Measurements from ENCODE around the gene ZNF44.

ZNF44 gene

DNA sequence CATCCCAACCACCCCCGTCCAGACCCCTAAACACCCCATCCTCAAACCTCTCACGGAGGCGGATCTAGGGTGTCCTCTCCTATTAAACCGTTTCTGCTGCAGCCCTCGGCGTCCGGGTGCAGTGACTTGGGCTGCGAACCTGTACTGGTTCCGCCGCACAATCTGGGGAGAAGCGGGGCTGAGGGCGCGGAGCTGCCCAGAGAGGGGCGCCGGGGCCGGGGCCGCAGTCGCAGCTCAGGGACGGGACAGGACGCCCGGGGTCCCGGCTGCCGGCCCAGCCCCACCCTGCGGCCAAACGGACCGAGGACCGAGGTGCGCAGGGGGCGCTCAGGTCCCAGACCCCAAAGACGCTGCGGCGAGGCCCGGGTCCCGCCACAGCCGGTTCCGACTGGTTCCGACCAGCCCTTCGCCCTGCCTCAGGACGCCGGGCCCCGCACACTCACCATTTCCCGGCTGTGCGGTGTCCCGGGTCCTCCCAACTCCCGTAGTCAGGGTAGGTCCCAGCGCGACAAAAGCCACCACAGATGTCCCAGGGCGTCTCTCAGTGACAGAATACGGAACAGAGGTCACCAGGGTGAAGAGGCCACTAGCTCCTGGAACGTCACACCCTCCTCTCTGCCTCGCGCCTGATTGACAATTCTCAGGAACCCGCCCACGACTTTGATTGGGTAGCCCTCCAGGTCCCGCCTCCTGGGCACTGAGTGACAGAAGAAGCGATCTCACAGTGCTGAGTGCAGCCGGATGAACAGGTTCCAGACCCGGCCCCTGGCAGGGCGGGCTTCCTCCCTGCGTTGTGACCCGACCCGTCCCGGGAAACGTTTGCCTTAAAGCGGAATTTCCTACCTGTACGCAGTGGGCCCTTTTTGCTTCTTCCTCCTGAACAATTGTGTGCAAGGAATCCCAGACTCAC lies at the start of gene ZNF44:
TSS of gene ZNF44 (minus strand) at position 635 of the 910 bp plus-strand sequence. CDS start at position 446, 189 bp downstream.
- H3K4me3 ChIP-seq (ENCODE audit: low read length) = peak within 1 kb of the TSS; percentile 99
- DNase-seq (ENCODE audit: low read depth) = peak; percentile 78
- TF ChIP-seq, protein P1, sequence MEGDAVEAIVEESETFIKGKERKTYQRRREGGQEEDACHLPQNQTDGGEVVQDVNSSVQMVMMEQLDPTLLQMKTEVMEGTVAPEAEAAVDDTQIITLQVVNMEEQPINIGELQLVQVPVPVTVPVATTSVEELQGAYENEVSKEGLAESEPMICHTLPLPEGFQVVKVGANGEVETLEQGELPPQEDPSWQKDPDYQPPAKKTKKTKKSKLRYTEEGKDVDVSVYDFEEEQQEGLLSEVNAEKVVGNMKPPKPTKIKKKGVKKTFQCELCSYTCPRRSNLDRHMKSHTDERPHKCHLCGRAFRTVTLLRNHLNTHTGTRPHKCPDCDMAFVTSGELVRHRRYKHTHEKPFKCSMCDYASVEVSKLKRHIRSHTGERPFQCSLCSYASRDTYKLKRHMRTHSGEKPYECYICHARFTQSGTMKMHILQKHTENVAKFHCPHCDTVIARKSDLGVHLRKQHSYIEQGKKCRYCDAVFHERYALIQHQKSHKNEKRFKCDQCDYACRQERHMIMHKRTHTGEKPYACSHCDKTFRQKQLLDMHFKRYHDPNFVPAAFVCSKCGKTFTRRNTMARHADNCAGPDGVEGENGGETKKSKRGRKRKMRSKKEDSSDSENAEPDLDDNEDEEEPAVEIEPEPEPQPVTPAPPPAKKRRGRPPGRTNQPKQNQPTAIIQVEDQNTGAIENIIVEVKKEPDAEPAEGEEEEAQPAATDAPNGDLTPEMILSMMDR (conservative IDR thresholded peaks at IDR 0.05; ENCODE audit: low read depth, low read length) = no peak

DNA sequence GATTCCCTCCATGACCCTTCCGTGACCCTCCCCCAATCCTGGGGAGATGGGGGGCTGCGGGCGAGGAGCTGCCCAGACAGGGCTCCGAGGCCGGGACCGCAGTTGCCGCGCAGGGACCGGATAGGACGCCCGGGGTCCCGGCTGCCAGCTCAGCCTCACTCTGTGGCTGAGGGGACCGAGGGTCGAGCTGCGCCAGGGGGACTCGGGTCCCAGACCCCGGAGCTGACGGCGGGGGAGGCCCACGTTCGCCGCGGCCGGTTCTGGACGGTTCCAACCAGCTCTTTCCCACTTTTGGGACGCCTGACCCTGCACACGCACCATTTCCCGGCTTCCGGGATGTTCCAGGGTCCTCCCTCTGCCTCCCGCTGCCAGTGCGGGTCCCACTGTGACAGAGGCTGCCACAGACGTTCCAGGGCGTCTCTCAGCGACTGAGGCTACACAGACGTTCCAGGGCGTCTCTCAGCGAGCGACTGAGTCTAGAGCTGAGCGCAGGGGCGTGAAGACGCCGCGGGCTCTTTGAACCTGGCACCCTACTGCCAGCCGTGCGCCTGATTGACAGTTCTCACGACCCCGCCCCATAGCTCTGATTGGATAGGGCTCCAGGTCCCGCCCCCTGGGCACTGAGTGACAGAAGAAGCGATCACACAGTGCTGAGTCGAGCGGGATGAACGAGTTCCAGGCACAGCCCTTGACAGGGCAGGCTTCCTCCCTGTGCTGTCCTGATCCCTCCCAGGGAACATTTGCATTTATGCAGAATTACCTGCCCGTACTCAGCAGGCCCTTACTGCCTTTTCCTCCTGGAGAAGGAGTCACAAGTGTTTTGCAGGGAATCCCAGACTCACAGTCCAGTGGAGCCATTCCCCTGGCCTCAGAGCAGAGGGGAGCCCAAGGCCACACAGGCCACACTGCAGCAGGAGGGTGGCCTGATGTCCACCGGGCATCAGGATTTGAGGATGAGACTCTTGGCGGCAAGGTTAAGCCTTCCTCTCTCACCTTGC lies 38.8 kb upstream of the ZNF44 start, which contains the start of gene ZNF563:
TSS of gene ZNF563 (minus strand) at position 472 of the 998 bp plus-strand sequence. CDS start at position 321, 151 bp downstream.
- TF ChIP-seq, protein P1 (conservative IDR thresholded peaks at IDR 0.05; ENCODE audit: low read depth, low read length) = no peak
- peak within 1 kb of the TSS; percentile 85 for H3K4me3 ChIP-seq (ENCODE audit: low read length)
- peak; percentile 63 for DNase-seq (ENCODE audit: low read depth)

DNA sequence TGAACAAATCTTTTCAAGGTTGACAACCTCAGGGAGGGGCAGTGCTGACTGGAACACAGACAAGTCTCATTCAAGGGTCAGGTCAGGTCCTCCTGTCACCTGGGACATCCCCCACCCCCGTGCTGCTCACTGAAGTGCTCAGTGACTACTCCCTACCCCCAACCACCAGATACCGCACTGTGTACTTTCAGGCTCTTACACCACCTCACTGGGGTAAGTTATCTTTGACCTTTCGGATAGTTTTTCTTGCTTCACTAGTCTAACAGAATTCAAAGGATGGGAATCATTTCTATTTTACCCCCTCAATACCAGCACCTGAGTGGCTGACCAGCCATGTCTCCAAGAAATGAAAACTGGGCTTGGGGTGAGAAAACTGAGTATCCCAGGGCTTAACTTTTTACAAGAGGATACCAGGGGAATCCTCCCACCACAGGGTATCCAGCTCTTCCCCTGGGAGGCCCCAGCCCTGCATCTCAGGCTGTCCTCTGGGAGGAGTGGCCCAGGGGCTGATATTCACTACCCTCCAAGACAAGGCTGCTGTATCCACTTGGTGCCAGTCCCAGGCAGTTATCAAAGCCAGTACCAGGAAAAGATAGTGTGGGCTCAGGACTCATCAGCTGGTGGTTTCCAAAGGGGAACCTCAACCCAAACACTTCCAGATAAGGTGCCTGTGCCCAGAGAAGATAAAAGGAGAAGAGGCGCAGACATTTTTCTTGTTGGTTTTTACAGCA lies 36.7 kb upstream of the ZNF44 start:
- no peak for DNase-seq (ENCODE audit: low read depth)
- no peak overlapping the region for H3K4me3 ChIP-seq (ENCODE audit: low read length)
- TF ChIP-seq, protein P1 (conservative IDR thresholded peaks at IDR 0.05; ENCODE audit: low read depth, low read length) = no peak

DNA sequence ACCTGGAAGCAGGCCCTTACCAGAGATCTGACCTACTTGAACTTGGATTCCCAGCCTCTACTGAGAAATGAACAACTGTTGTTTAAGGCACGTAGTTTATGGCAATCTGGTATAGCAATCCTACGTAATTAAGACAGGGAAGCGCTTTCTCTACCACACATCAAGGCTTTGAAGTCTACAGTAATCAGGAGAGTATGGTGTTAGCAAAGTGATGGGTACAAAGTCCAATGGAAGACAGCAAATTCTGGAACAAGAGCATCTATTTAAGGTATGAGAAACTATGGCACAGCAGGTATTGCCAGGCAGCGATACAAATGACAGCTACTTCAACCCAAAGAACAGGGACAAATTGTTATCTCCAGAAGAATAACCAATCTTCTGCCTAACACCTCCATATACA lies 35.7 kb upstream of the ZNF44 start:
- TF ChIP-seq, protein P1 (conservative IDR thresholded peaks at IDR 0.05; ENCODE audit: low read depth, low read length) = no peak
- no peak for DNase-seq (ENCODE audit: low read depth)

DNA sequence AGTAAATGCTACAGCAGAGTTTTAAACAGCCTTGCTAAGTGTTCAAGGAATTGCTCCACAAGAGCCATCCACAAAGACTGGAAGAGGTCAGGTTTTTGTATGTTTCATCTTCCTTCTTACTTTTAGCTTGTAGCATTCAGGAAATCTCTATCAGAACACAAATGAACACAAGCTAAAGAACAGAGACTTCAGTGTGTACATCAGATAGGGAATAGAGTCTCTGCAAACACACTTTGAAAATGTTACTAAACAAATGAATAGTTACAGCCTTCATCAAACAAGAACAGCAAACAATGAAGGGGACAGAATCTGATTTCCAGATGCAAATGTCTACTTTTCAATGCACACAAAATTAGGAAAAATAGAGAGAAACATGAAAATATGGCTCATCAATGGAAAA lies 31.0 kb upstream of the ZNF44 start:
- TF ChIP-seq, protein P1 (conservative IDR thresholded peaks at IDR 0.05; ENCODE audit: low read depth, low read length) = no peak
- no peak for DNase-seq (ENCODE audit: low read depth)

More for the DNA sequence above, 35.7 kb upstream of the ZNF44 start:
- no peak overlapping the region for H3K4me3 ChIP-seq (ENCODE audit: low read length)

DNA sequence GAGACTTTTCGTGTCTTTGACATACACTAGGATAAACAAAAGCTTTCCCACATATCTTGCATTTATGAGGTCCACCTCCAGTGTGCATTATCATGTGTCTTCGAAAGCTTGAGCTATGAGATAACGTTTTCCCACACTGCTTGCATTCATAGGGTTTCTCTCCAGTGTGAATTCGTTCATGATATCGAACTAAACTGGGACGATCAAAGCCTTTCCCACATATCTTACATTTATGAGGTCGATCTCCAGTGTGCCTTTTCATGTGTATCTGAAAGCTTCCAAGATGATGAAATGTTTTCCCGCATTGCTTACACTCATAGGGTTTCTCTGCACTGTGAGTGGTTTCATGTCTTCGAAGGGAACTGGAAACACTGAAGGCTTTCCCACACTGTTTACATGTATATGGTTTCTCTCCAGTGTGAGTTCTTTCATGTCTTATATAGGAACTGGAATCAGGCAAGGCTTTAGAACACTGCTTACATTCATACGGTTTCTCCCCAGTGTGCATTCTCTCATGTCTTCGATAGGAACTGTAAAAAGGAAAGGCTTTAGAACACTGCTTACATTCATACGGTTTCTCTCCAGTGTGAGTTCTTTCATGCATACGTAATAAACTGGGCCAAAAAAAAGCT lies 24.2 kb upstream of the ZNF44 start:
- TF ChIP-seq, protein P1 (conservative IDR thresholded peaks at IDR 0.05; ENCODE audit: low read depth, low read length) = no peak
- no peak overlapping the region for H3K4me3 ChIP-seq (ENCODE audit: low read length)
- DNase-seq (ENCODE audit: low read depth) = no peak

More for the DNA sequence above, 31.0 kb upstream of the ZNF44 start:
- no peak overlapping the region for H3K4me3 ChIP-seq (ENCODE audit: low read length)
